Glutamatergic neuron (in vitro differentiated cells): Measurements from ENCODE around the gene ALX3. TPM values are rescaled to one million over a fixed set of nuclear protein-coding genes. Genes with fewer than 3 reads are reported as not detected.

Source experiments
- DNase-seq: peaks from one replicate; pipeline ENCODE4 v3.0.0; 2022
- H3K27ac Mint-ChIP-seq: one replicate; pipeline ENCODE4 v1.8.0; 2020; ENCODE audit warnings: mild to moderate bottlenecking, mixed read lengths, inconsistent platforms; ENCODE audit not compliant: unreplicated experiment
- H3K27me3 Mint-ChIP-seq: one replicate; pipeline ENCODE4 v1.8.0; 2020; ENCODE audit warnings: mild to moderate bottlenecking, moderate library complexity, mixed read lengths, inconsistent platforms; ENCODE audit not compliant: unreplicated experiment
- H3K36me3 Mint-ChIP-seq: one replicate; pipeline ENCODE4 v1.8.0; 2020; ENCODE audit warnings: mild to moderate bottlenecking, mixed read lengths, inconsistent platforms; ENCODE audit not compliant: unreplicated experiment
- H3K4me1 Mint-ChIP-seq: one replicate; pipeline ENCODE4 v1.8.0; 2020; ENCODE audit warnings: mild to moderate bottlenecking, low read depth, mixed read lengths, inconsistent platforms; ENCODE audit not compliant: unreplicated experiment
- H3K4me3 Mint-ChIP-seq: one replicate; pipeline ENCODE4 v1.8.0; 2020; ENCODE audit warnings: mild to moderate bottlenecking, mixed read lengths, inconsistent platforms; ENCODE audit not compliant: unreplicated experiment
- H3K9me3 Mint-ChIP-seq: one replicate; pipeline ENCODE4 v1.8.0; 2020; ENCODE audit warnings: mild to moderate bottlenecking, moderate library complexity, mixed read lengths, inconsistent platforms; ENCODE audit not compliant: unreplicated experiment
- total RNA-seq: library from RNA; stranded (reverse); fragmentation: NEBNext Ultra II Directional; extraction: Animal tissue kit (Norgen Biotek cat#: 25700); gene quantifications from one replicate; pipeline ENCODE4 v1.2.1, GENCODE V29; 2021; ENCODE audit not compliant: unreplicated experiment
- TF ChIP-seq, protein P1 (sequence below): fragments of 200-600 bp; sonication (generic); IDR thresholded peaks from one replicate; pipeline ENCODE4 v1.5.0; 2021; ENCODE audit not compliant: partially characterized antibody, unreplicated experiment

ALX3 gene
- total RNA-seq, 1 donor from 2014 or later, result not detected

- Mint-ChIP-seq H3K36me3 (no peaks in the 10 kb centered on the region), H3K4me1 (no peaks in the 10 kb centered on the region), H3K4me3 (no peak overlapping the region), H3K9me3 (no peaks in the 10 kb centered on the region), H3K27ac (no peak overlapping the region), H3K27me3 (no peaks in the 10 kb centered on the region)
- TF ChIP-seq, protein P1, sequence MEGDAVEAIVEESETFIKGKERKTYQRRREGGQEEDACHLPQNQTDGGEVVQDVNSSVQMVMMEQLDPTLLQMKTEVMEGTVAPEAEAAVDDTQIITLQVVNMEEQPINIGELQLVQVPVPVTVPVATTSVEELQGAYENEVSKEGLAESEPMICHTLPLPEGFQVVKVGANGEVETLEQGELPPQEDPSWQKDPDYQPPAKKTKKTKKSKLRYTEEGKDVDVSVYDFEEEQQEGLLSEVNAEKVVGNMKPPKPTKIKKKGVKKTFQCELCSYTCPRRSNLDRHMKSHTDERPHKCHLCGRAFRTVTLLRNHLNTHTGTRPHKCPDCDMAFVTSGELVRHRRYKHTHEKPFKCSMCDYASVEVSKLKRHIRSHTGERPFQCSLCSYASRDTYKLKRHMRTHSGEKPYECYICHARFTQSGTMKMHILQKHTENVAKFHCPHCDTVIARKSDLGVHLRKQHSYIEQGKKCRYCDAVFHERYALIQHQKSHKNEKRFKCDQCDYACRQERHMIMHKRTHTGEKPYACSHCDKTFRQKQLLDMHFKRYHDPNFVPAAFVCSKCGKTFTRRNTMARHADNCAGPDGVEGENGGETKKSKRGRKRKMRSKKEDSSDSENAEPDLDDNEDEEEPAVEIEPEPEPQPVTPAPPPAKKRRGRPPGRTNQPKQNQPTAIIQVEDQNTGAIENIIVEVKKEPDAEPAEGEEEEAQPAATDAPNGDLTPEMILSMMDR, result no peak
- DNase-seq, result no peak
Measured at GRCh38 chr1:110048240-110048639, 22.2 kb downstream of the ALX3 start.

- Mint-ChIP-seq H3K4me1 (no peaks in the 10 kb centered on the region), H3K27me3 (no peaks in the 10 kb centered on the region), H3K9me3 (no peaks in the 10 kb centered on the region), H3K4me3 (no peak overlapping the region), H3K36me3 (no peaks in the 10 kb centered on the region), H3K27ac (no peak overlapping the region)
- TF ChIP-seq, protein P1, result no peak
- no peak for DNase-seq
Measured at GRCh38 chr1:110047463-110047862, 23.0 kb downstream of the ALX3 start.

GRCh38 chr1:110043016-110043415 is 27.5 kb downstream of the ALX3 start:
- Mint-ChIP-seq H3K4me1 (no peaks in the 10 kb centered on the region), H3K36me3 (no peaks in the 10 kb centered on the region), H3K4me3 (no peak overlapping the region), H3K27ac (no peak overlapping the region), H3K27me3 (no peaks in the 10 kb centered on the region), H3K9me3 (no peaks in the 10 kb centered on the region)
- TF ChIP-seq, protein P1, result no peak
- no peak for DNase-seq

- H3K36me3 Mint-ChIP-seq, result no peaks in the 10 kb centered on the region
- H3K27ac Mint-ChIP-seq, result no peak overlapping the region
- H3K4me1 Mint-ChIP-seq, result peaks cover 3% of the 10 kb centered on the region
- H3K9me3 Mint-ChIP-seq, result no peaks in the 10 kb centered on the region
- no peak for DNase-seq
- TF ChIP-seq, protein P1, result no peak
- H3K4me3 Mint-ChIP-seq, result no peak overlapping the region
- H3K27me3 Mint-ChIP-seq, result no peaks in the 10 kb centered on the region
Measured at GRCh38 chr1:110040548-110040947, 29.9 kb downstream of the ALX3 start.

GRCh38 chr1:110039641-110040040 is 30.8 kb downstream of the ALX3 start:
- no peaks in the 10 kb centered on the region for H3K9me3 Mint-ChIP-seq
- H3K4me1 Mint-ChIP-seq, result peaks cover 6% of the 10 kb centered on the region
- H3K4me3 Mint-ChIP-seq, result no peak overlapping the region
- H3K36me3 Mint-ChIP-seq, result no peaks in the 10 kb centered on the region
- H3K27ac Mint-ChIP-seq, result no peak overlapping the region
- no peak for DNase-seq
- no peaks in the 10 kb centered on the region for H3K27me3 Mint-ChIP-seq
- TF ChIP-seq, protein P1, result no peak
